Esophagus (tissue), 2 donors: ENCODE results near the gene ZBTB43. TPM values are rescaled to one million over a fixed set of nuclear protein-coding genes. Genes with fewer than 3 reads are reported as not detected.

ENCODE experiments used
- polyA plus RNA-seq, 2 donors: library from polyadenylated mRNA; stranded (reverse); fragments of 200-250 nt; gene quantifications; one replicate each; pipeline ENCODE4 v1.2.3, GENCODE V29; 2013
- donor health status: healthy with polysubstance abuse.
- donor health status: Bipolar disorder and iron deficiency.

Gene ZBTB43
- polyA plus RNA-seq, 2 donors, result 4.8 to 5.0 TPM

Other genes starting within 250 kb of the ZBTB43 start
- gene LMX1B, start 191.1 kb upstream of the ZBTB43 start, polyA plus RNA-seq, result under 1 TPM; 0.01 to 0.02 TPM
- gene ZBTB34, start 55.6 kb downstream of the ZBTB43 start, polyA plus RNA-seq, result 1 to 10 TPM; 1.4 to 1.5 TPM
- gene RALGPS1, start 109.7 kb downstream of the ZBTB43 start, polyA plus RNA-seq, result 1 to 10 TPM; 3.8 to 6.4 TPM